NCI-H345 treated with DMSO at 0.1 percent for 48 hours (cell line): ENCODE measurements around the gene SESN3.
"Not testable (repeated sequence)": the region's sequence is repeated elsewhere in the genome, so short reads cannot be mapped to it uniquely, and the experiment has no call there.

Experiments used
- DNase-seq: peaks from one replicate; lab custom pipeline; 2025; ENCODE audit not compliant: unreplicated experiment; lab: John Stamatoyannopoulos, UW

Gene SESN3

GRCh38 chr11:95251896-95252295 lies 20.9 kb upstream of the SESN3 start:
- not testable (repeated sequence) for DNase-seq

GRCh38 chr11:95248666-95249467 lies 17.9 kb upstream of the SESN3 start:
- no peak for DNase-seq

DNA sequence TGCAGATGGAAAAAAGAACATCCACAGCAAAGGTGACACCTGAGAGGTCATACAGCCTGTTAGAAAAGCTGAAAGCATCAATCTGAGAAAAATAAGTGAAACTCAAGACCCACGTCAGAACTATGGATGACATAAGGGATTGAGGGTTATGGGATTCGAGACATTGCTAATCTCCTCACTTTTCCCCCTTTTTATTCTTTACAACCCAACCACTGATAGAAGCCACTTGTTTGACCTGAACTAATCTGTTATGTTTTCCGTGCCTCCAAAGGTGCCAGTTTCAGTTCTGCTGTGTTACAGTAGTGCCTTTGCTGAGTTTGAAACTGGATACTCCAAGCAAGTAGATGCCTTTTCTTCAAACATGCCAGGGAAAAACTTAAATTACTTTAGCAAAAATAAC lies 16.9 kb upstream of the SESN3 start:
- DNase-seq = no peak

- no peak for DNase-seq
Observed at GRCh38 chr11:95247127-95247684, 16.2 kb upstream of the SESN3 start.

DNA sequence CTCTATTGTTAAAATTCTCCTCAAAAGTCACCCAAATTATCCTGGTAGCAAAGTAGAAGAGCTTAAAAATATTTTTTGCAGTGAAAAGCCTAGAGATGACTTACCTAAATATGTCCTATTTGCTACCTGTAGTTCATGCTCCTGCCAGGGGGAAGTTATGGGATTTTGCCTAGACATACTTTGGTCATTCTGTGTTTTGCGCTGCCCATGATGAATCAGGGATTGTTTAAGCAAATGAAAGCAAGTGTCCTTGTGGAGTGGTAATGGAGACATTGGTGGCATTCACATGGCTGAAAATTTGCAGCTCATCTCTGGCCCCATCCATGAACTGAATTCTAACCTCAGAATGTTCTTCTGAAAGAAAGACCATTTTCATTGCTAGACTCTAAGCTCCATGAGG lies 14.6 kb upstream of the SESN3 start:
- DNase-seq = no peak

- DNase-seq = no peak
Observed at GRCh38 chr11:95245038-95245437, 14.0 kb upstream of the SESN3 start.

- no peak for DNase-seq
Observed at GRCh38 chr11:95243673-95244072, 12.7 kb upstream of the SESN3 start.

- no peak for DNase-seq
Observed at GRCh38 chr11:95242845-95243605, 12.0 kb upstream of the SESN3 start.

- DNase-seq = no peak
Observed at GRCh38 chr11:95242091-95242844, 11.3 kb upstream of the SESN3 start.

GRCh38 chr11:95241681-95242081 lies 10.7 kb upstream of the SESN3 start:
- no peak for DNase-seq

GRCh38 chr11:95239871-95240649 lies 9.1 kb upstream of the SESN3 start:
- DNase-seq = no peak

GRCh38 chr11:95232666-95233065 lies 1.7 kb upstream of the SESN3 start:
- DNase-seq = no peak

DNA sequence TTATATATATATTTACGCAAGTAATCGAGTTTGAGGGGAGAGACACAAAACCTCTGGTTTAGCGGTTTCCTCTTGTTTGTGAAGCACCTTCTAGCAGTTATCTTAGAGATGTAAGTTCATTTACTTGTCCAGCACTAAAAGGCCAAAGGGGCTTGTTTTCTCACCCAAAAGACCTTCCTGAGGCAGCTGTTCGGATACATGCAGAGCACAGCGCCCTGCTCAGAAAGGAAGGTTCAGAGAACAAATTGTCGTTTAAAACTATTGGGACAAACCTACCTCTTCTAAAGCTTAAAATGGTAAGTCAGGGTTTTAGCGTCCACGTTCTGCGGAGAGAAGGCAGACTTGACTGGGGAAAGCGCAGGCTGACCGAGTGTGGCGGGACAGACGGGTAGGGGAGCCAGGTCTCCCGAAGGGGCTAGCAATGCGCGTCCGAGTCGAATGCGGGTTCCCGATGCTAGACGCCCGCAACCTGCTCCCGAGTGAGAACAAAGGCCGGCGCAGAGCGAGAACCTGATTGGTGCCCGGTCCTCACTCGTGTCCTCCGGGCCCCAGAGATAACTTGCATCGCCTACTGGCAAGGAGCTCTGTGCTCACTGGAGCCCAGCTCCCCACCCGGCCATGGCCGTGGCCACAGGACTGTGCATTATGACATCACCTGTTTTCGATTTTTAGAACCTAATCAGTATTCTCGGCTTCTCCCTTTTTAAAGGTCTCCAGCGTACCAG lies 1.0 kb upstream of the SESN3 start:
- DNase-seq = peak; percentile 84

DNA sequence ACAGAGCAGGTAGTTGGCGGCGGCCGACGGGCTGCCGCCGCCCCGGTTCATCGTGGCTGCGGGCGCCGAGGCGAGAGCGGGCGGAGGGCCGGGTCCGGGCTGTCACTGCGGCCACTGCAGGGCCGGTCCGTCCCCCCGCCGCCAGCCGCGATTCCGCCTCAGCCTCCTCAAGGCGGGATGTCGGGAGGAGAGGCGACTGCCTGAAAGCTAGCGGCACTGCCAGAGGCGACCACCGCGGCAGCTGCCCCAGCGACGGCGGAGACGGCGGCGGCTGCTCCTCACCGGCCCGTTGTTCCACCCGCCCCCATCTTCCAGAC lies 234 bp downstream of the SESN3 start:
- no peak for DNase-seq

DNA sequence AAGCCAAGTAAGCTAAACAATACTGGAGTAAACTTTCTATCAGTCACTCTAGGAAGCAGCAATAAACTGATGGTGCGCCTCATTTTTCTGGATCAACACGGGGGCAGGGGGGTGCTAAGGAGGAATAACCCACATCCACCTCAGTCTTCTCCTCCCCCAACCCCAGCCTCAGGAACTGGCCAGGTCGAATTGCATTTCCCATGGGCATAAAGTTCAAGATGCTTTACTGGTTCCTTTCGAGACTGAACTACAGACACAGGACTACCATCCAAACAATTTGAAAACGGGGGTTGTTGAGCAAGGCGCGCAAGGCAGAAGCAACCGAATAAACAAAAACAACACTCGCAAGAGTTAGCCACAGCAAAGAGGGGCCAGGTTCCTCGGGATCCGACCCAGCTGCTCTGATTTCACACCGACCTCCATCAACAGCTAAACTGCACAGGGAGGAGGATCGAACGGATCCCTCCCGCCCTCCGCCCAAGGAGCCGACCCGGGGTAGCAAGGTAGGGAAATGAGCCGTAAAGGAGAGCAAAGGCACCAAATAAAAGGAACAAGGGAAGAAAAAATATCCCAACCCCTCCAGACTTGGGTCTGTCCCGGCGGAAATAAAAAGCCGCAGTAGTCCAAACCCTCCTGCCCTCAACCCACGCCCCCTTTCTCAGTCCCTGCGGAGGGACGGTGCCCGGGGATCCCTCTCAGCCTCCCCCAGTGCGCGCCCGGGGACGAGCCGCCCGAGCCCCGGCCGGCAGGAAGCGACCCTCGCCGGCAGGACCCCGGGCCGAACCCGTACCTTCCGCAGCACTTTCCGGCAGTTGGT lies 801 bp downstream of the SESN3 start:
- DNase-seq = peak; percentile 18

DNA sequence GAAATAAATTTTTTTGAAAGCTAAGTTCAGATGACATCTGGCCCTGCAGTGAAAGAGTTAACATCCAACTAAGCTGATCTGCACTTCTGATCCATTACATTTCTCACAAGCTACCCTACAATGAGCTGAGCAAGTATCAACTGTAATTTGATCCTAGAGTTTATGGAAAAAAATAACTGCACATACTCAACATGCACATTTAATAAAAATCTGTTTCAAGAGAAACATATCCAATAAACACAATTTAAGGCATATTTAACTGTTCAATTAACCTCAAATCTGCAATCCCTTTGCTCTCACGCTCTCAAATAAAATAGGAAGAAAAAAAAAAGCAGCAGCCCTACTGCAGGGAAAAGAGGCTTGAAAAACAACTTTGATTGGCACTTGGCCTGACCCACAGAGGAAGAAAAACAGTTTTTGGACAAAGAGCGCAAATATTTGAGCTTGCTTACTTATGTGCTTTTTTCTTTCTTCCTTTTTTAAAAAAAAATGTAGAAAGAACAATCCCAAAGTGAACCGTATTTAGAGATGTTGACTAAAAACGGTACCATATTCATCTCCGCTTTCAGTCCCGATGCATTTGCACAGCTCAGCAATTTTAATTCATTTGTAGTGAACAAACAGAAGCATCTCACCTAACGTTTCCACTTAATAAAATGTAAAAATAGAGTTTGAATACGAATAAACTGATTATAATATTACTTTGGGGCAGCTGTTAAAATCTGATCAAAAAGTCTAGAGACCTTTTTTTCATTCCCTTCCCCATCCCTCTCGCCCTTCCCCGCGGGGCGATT lies 1.6 kb downstream of the SESN3 start:
- peak; percentile 15 for DNase-seq

DNA sequence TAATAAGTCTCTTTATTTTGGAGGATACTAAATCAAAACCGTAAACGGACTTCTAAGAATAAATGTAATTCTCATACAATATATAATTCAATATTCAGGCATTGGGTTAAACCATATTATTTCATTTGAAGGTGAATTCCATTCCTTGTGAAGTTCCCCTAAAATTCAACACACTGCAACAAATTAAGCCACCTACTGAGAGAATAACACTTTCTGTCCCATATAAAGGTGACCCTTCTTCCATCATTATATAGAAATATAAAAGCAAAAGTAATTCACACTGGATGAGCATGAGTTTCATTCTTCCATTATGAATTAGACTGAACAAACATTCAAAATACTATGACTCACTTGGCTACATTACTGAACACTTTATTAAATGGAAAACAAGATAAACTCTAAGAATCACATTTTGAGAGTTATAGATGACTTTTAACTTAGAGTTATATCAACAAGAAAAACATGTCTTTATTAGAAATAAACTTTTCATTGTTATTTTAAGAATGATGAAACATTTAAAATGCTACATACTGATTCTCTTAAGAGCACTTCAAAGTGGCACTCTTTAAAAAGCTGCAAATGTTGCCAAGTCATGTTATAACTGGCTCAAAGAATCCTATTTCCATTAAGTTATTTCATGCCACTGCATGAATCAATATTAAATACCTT lies 2.8 kb downstream of the SESN3 start:
- DNase-seq = no peak

DNA sequence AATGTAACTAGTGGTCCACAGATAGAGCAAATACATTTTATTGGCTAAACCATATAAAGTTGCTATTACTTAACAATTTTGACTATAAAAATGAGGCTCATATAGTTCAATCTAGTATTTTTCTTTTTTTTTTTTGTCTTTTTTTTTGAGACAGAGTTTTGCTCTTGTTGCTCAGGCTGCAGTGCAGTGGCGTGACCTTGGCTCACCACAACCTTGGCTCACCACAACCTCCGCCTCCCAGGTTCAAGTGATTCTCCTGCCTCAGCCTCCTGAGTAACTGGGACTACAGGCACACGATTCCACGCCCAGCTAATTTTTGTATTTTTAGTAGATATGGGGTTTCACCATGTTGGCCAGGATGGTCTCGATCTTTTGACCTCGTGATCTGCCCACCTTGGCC lies 3.9 kb downstream of the SESN3 start:
- not testable (repeated sequence) for DNase-seq
